Neutrophil (primary cell): ENCODE data around the gene TRIP4.

ENCODE experiments used
- H3K27ac ChIP-seq: fragments of 200-600 bp; sonication (generic); 2 replicates; pipeline ENCODE4 v1.5.1; 2016; ENCODE audit warnings: mild to moderate bottlenecking, moderate library complexity
- H3K27me3 ChIP-seq: fragments of 200-600 bp; sonication (generic); 2 replicates; pipeline ENCODE4 v1.6.0; 2016; ENCODE audit warnings: mild to moderate bottlenecking
- H3K36me3 ChIP-seq: fragments of 200-600 bp; sonication (generic); 2 replicates; pipeline ENCODE4 v1.5.1; 2017
- H3K4me1 ChIP-seq, 2 experiments: fragments of 200-600 bp in 1 of 2; sonication (generic) in 1 of 2; 1 replicate in 1 of 2; 2 replicates in 1 of 2; pipeline versions ENCODE4 v1.5.1 to v1.6.1; 2013 to 2016; ENCODE audit warnings: low read depth in 1 of 2, low read length in 1 of 2, mild to moderate bottlenecking in 1 of 2, moderate library complexity in 1 of 2; ENCODE audit not compliant: control insufficient read depth in 1 of 2, insufficient read depth in 1 of 2
- H3K4me3 ChIP-seq, 2 experiments: fragments of 200-600 bp in 1 of 2; sonication (generic) in 1 of 2; 1 replicate in 1 of 2; 2 replicates in 1 of 2; pipeline ENCODE4 v1.5.1; 2013 to 2016; ENCODE audit warnings: low read depth in 1 of 2, low read length in 1 of 2, mild to moderate bottlenecking in 1 of 2, moderate library complexity in 1 of 2
- H3K9me3 ChIP-seq: fragments of 200-600 bp; sonication (generic); 2 replicates; pipeline ENCODE4 v1.5.1; 2016
- CTCF ChIP-seq: fragments of 200-600 bp; sonication (generic); IDR thresholded peaks from 2 replicates; pipeline ENCODE4 v1.5.1; 2016; ENCODE audit warnings: antibody characterized with exemption

Gene TRIP4

GRCh38 chr15:64478863-64479262 lies 91.2 kb downstream of the TRIP4 start:
- no peaks in the 10 kb centered on the region for H3K9me3 ChIP-seq
- no peak for TF ChIP-seq CTCF
- H3K27me3 ChIP-seq = no peaks in the 10 kb centered on the region
- H3K36me3 ChIP-seq = no peaks in the 10 kb centered on the region
- peaks cover 3 to 4% of the 10 kb centered on the region in 2 experiments for H3K4me1 ChIP-seq
- no peak overlapping the region for H3K27ac ChIP-seq
- no peak overlapping the region for H3K4me3 ChIP-seq

- Histone ChIP-seq H3K27ac (no peak overlapping the region), H3K36me3 (no peaks in the 10 kb centered on the region)
Observed at GRCh38 chr15:64480891-64481290, 93.3 kb downstream of the TRIP4 start.

GRCh38 chr15:64483749-64484148 lies 96.1 kb downstream of the TRIP4 start:
- no peak overlapping the region for H3K4me3 ChIP-seq
- H3K27ac ChIP-seq = no peak overlapping the region
- H3K27me3 ChIP-seq = no peaks in the 10 kb centered on the region
- no peaks in the 10 kb centered on the region for H3K36me3 ChIP-seq
- H3K9me3 ChIP-seq = no peaks in the 10 kb centered on the region
- TF ChIP-seq CTCF = no peak
- peaks cover 2 to 3% of the 10 kb centered on the region in 2 experiments for H3K4me1 ChIP-seq

More at GRCh38 chr15:64480891-64481290, 93.3 kb downstream of the TRIP4 start:
- no peak for TF ChIP-seq CTCF
- Histone ChIP-seq H3K4me3 (no peak overlapping the region), H3K9me3 (no peaks in the 10 kb centered on the region), H3K27me3 (no peaks in the 10 kb centered on the region), H3K4me1 (peaks cover 3 to 4% of the 10 kb centered on the region in 2 experiments)

GRCh38 chr15:64485796-64486195 lies 98.2 kb downstream of the TRIP4 start:
- Histone ChIP-seq H3K36me3 (no peaks in the 10 kb centered on the region), H3K9me3 (no peaks in the 10 kb centered on the region), H3K27me3 (no peaks in the 10 kb centered on the region), H3K4me3 (no peak overlapping the region), H3K27ac (no peak overlapping the region), H3K4me1 (no peaks in the 10 kb centered on the region)
- TF ChIP-seq CTCF = no peak

- no peaks in the 10 kb centered on the region for H3K9me3 ChIP-seq
Observed at GRCh38 chr15:64490598-64491259, 103.1 kb downstream of the TRIP4 start.

More at GRCh38 chr15:64490598-64491259, 103.1 kb downstream of the TRIP4 start:
- Histone ChIP-seq H3K4me3 (no peak overlapping the region), H3K36me3 (no peaks in the 10 kb centered on the region), H3K27ac (no peak overlapping the region), H3K4me1 (no peaks in the 10 kb centered on the region), H3K27me3 (no peaks in the 10 kb centered on the region)
- TF ChIP-seq CTCF = no peak
